ENCODE measurements around the gene ARSG.

ARSG gene

DNA sequence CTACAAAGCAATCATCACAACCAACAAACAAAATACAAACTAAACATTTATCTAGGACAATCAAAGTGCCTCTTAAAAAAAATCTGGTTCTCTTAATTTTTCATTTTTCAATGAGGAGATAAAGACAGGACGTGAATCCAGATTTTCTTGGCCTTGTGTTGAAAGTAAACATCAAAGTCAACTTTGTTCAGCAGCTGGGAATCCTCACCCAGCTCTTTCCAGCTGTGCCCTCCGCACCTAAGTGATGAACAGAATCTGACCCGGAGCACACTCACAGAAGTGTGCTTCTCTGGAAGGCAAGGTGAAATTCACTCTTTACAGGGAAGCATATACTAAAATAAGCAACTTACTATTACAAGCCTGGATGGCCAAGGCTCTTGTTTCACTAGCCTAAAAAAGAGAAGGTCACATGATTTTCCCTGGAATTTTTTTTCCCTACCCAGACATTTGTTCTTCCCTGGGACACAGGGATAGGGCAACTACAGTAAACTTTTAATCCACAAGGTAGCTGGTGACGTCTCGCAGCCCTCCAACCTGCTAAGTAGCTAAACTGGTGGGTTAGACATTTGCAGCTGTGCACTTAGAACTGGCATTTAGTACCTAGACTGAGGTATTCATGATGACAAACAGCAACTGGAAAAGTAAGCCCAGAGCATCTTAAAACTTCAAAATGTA lies 162.8 kb downstream of the ARSG start:
- DNase-seq (ENCODE audit: low spot score): no peak

DNA sequence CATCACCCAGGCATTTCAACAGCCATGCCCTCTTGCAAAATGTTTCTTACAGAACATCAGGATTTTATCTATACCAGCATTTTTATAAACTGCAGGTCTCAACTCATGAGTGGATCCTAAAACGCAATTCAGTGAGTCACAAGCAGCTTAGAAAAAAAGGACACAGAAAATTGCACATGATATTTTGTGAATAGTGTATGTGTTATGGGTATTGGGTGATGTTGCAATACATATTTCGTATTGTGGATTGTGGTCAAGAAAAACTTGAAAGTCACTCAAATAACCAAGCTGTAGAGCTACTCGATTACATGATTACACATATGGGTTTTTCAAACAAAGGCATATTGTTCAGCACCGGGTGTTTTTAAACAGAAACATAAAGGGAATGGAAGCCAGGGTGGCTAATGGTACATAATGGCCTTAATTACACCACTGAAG lies 164.6 kb downstream of the ARSG start:
- DNase-seq (ENCODE audit: low spot score): no peak

DNA sequence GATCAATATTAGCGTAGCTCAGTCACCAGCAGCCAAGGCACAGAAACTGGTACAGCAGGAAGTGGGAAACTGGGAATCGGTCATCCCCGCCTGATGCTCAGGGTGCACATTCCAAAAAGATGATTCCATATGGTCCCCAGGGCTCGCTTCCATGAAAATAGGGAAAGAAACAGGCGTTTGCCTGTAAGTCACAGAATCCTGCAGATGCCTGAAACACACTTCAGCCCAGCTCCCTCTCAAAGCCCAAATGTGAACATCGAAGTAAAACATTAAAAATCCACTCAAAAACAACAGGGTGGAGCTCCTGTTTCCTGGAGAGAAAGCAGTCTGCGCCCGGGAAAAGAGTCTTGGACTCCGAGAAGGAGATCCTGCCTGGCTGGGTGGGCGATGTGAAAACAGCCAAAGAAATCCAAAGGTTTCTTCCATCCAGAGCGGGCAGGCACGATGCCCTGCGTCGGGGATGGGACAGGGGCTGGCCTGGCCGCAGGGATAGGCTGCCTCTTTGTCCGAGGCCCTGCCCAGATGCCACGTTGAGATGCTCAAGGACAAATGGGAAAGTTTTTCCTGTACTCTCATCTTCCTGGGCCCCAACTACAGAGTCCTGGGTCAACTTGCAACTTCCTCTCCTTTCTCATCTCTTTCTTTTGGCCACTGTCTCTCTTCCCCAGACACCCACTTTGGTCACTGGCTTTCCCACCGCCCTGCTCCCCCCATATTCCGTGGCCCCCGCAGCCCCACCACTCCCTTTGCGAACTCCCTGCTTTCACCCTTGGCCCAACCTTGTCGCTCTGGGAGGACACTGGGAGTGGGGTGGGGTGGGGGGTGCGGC lies 165.3 kb downstream of the ARSG start:
- peak; percentile 74 for DNase-seq (ENCODE audit: low spot score)

DNA sequence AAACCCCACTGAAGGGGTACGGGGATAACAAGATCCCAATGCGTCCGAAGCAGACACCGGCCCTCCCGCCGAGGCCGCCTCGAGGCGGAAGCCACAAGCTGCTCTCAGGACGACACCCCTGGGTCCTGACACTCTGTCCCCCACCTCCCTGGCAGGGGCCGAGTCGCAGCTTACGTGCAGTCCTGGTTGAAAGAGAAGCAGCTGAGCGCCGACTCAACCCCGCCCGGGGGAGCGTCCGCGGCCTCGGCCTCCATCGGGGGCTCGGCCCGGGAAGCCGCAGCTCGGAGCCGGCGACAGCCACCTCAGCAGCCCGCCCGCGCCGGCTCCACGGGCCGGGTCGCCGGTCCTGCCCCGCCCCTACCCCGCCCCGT lies 165.9 kb downstream of the ARSG start, which contains the start of gene WIPI1:
Gene WIPI1 (minus strand): TSS at position 329 of the 371 bp plus-strand sequence. CDS start 75 bp downstream, at position 254.
- DNase-seq (ENCODE audit: low spot score): no peak

DNA sequence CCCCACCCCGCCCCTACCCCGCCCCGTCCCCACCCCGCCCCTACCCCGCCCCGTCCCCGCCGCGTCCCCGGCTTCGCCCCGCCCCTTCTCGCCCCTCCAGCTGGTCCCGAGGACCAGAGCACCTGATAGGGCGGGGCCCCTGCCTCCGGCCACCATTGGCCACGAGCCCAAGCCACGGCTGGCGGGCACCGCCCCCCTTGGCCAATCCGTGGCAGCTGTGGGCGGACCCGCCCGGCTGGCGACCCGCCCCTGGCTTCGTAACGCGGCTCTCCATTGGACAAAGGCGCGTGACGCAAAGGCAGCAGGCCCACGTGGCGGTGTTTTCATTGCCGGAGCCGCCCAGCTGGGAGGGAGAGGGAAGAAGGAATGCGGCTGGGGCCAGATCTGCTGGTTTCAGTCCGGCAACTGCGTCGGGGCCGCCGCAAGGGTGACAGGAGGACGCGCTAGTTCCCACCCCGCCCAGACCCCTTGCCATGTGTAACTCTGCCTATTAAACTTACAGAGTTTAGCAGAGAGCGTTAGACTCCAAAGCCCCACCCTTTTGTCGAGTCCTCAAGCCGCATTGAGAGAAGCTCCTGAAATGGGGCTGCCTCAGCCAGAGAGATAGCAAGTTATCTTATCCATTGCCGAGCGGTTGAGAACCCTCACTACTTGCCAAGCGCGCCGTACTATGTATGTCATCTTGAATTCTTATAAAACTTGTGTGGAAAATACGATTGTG lies 166.4 kb downstream of the ARSG start:
- peak; percentile 88 for DNase-seq (ENCODE audit: low spot score)

DNA sequence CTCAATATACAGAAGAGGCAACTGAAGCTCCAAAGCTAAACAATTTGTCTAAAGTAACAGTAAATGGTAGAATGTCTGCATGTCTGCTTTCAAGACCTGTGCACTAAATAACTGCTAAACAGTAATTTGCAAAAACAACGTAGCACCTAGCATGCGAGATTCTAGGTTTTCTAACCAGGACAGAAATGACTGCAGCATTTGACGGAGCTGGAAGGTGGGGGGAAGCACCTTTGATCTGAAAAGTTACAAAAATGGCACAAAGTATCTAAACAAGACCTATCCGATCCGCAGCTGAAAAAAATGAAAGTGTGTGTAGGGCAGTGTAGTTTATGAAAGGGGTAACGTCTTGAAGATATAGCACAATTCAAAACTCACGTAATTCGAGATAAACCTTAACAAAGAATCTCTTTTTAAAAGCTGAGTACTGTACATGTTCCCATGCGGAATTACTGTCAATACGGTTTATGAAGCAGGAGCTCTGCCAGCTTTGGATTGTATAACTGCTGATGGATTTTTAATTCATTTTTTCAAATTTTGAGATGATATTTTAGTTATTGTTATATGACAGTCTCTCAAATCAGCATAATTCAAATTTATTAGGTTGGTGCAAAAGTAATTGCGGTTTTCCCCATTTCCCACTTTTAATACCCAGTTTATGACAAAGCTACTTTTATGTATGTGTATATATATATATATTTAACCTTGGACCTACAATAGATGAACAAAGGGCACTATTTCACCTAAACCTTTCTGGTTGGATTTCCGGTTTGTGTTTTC lies 167.2 kb downstream of the ARSG start:
- no peak for DNase-seq (ENCODE audit: low spot score)

DNA sequence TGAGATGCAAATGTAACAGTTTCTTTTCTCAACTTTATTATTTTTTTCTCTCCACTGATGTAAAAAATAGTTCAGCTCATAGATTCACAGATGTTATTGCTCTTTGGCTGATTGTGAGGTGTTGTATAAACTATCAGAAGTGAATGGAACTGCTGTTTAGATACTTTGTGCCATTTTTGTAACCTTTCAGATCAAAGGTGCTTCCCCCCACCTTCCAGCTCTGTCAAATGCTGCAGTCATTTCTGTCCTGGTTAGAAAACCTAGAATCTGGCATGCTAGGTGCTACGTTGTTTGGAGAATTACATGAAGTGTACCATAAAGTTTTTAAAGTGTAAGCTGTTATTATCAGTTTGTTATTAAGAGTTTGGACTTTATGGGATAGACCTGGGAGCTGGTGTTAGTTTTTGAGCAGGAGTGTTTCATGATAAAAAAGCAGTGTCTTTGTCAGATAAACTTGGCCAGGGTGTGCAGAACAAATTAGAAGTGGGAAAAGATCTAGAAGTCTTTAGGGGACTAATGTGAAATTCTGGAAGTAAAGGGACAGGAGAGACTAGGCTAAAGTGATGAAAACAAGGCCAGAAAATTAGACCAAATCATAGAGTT lies 167.8 kb downstream of the ARSG start:
- DNase-seq (ENCODE audit: low spot score): no peak

DNA sequence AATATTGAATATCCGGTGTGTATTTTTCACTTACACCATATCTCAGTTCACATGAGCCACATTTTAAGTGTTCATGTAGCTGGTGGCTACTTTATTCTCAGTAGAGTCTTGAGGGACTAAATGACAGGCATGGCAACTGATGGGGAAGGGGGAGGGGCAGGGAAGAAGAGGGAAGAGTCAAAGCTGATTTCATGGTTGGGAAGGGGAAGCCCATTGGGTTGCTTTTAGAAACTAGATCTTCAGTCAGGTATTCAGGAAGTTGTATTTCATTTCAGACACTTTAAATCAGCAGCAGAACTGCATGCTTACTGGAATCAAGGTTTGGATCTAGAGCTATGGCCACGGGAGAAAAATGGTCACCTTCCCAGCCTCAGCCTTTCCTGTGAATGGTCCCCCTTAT lies 168.9 kb downstream of the ARSG start:
- no peak for DNase-seq (ENCODE audit: low spot score)

DNA sequence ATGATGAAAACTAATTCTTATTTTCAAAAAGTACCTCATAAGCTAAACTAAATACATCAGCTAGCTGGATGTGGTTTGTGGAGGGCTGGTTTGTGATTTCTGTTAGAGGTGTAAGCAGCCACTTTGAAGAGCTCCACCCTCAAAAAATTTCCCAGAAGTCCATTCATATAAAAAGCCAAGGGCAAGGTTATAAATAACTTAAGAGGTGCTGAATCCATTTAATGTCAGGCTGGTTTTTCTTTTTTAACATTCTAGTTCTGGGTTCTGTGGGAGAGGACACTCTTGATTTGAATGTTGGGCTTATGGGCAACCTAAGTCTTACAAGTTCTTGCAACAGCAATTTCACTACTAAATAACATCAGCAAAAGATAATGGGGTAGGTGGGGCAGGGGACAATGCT lies 169.4 kb downstream of the ARSG start:
- DNase-seq (ENCODE audit: low spot score): no peak

DNA sequence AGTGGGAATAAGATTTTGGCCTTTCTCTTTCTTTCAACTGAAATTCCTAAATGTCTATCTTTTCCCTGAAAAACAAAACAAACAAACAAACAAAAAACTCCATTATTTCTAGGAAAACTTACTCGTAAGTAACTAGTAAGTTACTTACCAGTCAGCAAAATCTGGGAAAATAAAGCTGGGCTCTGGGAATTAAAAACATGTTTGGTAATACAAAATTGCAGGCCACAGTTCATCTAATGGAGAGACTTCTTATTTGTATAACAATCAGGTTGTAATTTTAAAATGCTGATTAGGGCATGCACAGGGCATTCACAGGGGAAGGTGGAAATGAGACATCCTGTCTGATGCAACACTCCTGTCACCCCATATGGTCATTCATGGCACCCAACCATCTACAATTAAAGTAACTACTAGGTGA lies 169.8 kb downstream of the ARSG start:
- no peak for DNase-seq (ENCODE audit: low spot score)

DNA sequence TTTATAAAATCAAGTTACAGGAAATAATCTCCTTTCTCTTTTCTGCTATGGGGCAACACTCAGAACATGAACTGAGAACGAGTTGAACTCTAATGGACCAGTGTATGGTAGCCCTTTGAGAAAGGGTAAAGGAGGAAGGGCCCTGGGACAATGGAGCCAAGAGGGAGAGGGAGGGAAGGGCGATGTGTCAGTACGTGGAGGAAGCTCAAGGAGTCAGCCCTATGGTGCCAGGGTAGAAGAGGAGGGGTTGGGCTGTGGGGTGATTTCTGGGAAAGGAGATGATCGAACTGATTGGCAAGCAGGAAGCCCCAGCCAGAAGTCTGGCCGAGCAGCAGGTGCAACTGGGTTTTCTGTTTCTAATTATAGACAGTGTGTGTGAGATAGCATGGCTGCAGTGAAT lies 170.3 kb downstream of the ARSG start:
- DNase-seq (ENCODE audit: low spot score): no peak

DNA sequence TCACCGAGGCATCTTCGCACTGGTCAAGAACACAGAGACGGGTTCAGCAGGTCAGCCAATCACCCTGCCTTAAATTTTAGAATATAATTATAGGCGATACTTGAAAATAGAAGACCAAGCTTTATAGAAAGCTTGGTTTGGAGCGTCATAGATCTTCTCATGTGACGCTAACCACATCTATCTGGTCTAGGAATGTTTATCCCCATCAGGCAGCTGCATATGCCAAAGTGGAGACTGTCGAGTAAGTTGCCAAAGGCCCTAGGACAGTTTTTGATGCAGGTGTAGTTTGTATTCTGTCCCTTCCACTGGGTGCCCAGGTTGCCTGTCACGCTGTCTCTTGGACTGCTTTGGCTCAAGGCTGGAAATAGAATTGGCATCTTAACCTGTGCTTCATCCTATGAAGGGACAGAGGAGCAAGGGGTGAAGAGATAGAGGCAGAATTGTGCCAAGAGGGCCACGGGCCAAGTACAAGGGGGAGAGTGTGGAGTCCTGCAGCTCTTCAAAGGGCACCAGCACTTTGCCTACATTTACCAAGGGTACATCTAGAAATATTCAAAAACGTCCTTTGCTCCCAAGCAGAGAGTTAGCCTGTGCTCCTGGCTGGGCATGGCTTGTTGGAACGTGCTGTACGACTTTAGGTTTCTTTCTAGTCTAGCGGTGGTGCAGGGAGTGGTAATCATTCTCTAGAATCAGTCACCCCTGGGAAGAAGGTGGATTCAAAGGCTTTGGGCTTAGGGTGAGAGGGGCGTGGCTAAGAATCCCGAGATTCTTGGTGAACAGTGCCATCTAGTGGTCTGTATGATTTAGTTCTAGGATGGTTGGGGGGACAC lies 171.3 kb downstream of the ARSG start:
- peak; percentile 71 for DNase-seq (ENCODE audit: low spot score)

DNA sequence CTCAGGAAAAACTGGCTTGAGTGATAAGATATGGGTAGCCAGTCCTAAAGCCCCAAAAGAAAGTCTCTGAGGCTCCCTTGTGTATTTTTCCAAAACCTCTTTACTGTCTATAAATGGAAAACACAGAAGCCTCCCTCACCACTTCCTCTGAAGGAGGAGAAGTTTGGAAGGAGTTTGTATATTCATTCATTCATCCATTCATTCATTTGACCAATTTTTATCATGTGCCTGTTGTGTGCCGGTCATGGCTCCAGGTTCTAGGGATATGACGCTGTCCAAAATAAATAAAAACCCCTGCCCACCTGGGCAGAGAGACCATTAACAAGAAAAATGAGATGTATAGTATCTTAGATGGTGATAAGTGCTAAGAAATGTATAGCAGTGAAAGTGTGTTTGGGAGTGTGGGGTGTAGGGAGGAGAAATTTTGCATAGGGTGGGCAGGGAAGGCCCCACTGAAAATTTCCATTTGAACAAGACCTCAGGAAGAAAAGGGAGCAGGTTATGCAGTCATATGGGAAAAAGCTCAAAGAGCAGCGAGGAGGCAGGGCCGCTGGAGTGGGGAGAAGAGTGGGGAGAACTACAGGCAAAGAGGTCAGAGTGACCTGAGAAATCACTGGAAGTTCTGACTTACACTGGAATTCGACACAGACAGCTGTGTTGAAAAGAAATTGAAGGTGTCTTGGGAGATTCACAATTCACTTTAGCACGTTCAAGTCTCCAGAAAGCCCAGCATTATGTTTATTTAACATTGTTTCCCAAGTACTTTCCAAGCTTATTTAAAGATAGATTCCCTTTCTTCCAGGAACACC lies 172.1 kb downstream of the ARSG start:
- no peak for DNase-seq (ENCODE audit: low spot score)

DNA sequence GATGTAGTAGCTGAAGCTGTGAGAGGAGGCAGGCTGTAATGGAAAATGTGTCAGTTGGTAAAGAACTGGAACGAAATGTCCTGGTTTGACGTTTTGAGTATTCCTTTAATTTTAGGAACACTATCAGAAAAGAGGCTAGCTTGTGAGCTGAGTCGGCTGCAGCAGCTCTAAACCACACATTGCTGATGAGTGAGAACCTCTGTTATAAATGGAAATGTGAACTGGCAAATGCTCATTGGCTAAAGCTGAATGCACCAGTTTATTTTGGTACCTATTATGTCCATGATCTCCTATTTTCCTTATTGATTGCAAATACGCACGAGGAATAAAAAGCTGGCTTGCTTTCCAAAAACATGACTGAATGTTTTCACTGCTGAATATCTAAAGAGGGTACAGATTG lies 177.0 kb downstream of the ARSG start:
- no peak for DNase-seq (ENCODE audit: low spot score)

DNA sequence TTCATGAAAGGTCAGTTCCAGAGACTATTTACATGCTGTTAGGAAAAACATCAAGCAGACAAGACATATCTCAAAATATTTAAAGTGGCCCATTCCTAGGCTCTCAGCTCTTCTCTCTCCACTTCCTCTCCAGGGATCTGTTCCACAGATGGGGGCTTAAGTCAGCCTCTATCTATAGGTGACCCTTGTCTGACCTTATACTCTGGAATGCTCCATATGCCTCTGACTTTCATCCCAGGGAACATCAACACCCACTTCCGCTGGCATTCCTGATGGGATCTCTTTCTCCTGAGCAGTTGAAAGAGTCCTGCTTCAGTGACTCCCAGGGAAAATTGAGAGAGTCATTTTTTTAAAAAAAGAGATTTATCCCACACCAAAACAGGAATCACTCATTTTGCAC lies 177.5 kb downstream of the ARSG start:
- DNase-seq (ENCODE audit: low spot score): no peak
